ENCODE data around the gene ZBTB25.

ZBTB25 gene

GRCh38 chr14:64438181-64438841 lies 65.3 kb downstream of the ZBTB25 start:
- Histone ChIP-seq H3K27me3 (ENCODE audit: insufficient read depth, low read depth, severe bottlenecking) (no peaks in the 10 kb centered on the region), H3K36me3 (peaks cover 79% of the 10 kb centered on the region), H3K9me3 (ENCODE audit: severe bottlenecking) (no peaks in the 10 kb centered on the region), H3K4me3 (ENCODE audit: low read depth, low read length) (no peak overlapping the region), H3K27ac (no peak overlapping the region)
- no peak for TF ChIP-seq CTCF (IDR thresholded peaks at IDR 0.05; ENCODE audit: low read depth, low read length)
- DNase-seq, result no peak

GRCh38 chr14:64434528-64434927 lies 69.1 kb downstream of the ZBTB25 start:
- no peak overlapping the region for H3K4me3 ChIP-seq (ENCODE audit: low read depth, low read length)
- H3K9me3 ChIP-seq (ENCODE audit: severe bottlenecking), result no peaks in the 10 kb centered on the region

GRCh38 chr14:64423987-64424386 lies 79.7 kb downstream of the ZBTB25 start:
- Histone ChIP-seq H3K27me3 (ENCODE audit: insufficient read depth, low read depth, severe bottlenecking) (no peaks in the 10 kb centered on the region), H3K27ac (no peak overlapping the region), H3K9me3 (ENCODE audit: severe bottlenecking) (no peaks in the 10 kb centered on the region), H3K36me3 (peaks cover 71% of the 10 kb centered on the region), H3K4me3 (ENCODE audit: low read depth, low read length) (no peak overlapping the region)
- DNase-seq, result no peak
- TF ChIP-seq CTCF (IDR thresholded peaks at IDR 0.05; ENCODE audit: low read depth, low read length), result no peak

More at GRCh38 chr14:64434528-64434927, 69.1 kb downstream of the ZBTB25 start:
- Histone ChIP-seq H3K27ac (no peak overlapping the region), H3K36me3 (peaks cover 85% of the 10 kb centered on the region), H3K27me3 (ENCODE audit: insufficient read depth, low read depth, severe bottlenecking) (no peaks in the 10 kb centered on the region)
- no peak for TF ChIP-seq CTCF (IDR thresholded peaks at IDR 0.05; ENCODE audit: low read depth, low read length)
- no peak for DNase-seq

- DNase-seq, result no peak
- Histone ChIP-seq H3K27ac (no peak overlapping the region), H3K9me3 (ENCODE audit: severe bottlenecking) (no peaks in the 10 kb centered on the region), H3K27me3 (ENCODE audit: insufficient read depth, low read depth, severe bottlenecking) (no peaks in the 10 kb centered on the region), H3K36me3 (peaks cover 73% of the 10 kb centered on the region), H3K4me3 (ENCODE audit: low read depth, low read length) (no peak overlapping the region)
- no peak for TF ChIP-seq CTCF (IDR thresholded peaks at IDR 0.05; ENCODE audit: low read depth, low read length)
Observed at GRCh38 chr14:64422756-64423155, 80.9 kb downstream of the ZBTB25 start.

GRCh38 chr14:64422005-64422404 lies 81.6 kb downstream of the ZBTB25 start:
- Histone ChIP-seq H3K9me3 (ENCODE audit: severe bottlenecking) (no peaks in the 10 kb centered on the region), H3K27me3 (ENCODE audit: insufficient read depth, low read depth, severe bottlenecking) (no peaks in the 10 kb centered on the region), H3K36me3 (peaks cover 74% of the 10 kb centered on the region), H3K4me3 (ENCODE audit: low read depth, low read length) (no peak overlapping the region), H3K27ac (no peak overlapping the region)
- no peak for DNase-seq
- no peak for TF ChIP-seq CTCF (IDR thresholded peaks at IDR 0.05; ENCODE audit: low read depth, low read length)

GRCh38 chr14:64421166-64421565 lies 82.5 kb downstream of the ZBTB25 start:
- no peak overlapping the region for H3K27ac ChIP-seq
- H3K9me3 ChIP-seq (ENCODE audit: severe bottlenecking), result no peaks in the 10 kb centered on the region
- no peak for DNase-seq
- no peak for TF ChIP-seq CTCF (IDR thresholded peaks at IDR 0.05; ENCODE audit: low read depth, low read length)
- no peak overlapping the region for H3K4me3 ChIP-seq (ENCODE audit: low read depth, low read length)
- peaks cover 75% of the 10 kb centered on the region for H3K36me3 ChIP-seq
- no peaks in the 10 kb centered on the region for H3K27me3 ChIP-seq (ENCODE audit: insufficient read depth, low read depth, severe bottlenecking)
